ENCODE data around the gene RTN4. TPM values are rescaled to one million over a fixed set of nuclear protein-coding genes. Genes with fewer than 3 reads are reported as not detected.

The RTN4 gene
- total and polyA plus RNA-seq, 2 experiments from 2014 or later: 218 to 221 TPM

GRCh38 chr2:55089726-55090125, 39.5 kb upstream of the RTN4 start (continued):
- TF ChIP-seq ZNF331 (CRISPR knock-in tag; IDR thresholded peaks at IDR 0.05; ENCODE audit: low read depth) (no peak), EZH2phosphoT487 (IDR thresholded peaks at IDR 0.05; ENCODE audit: unreplicated experiment) (no peak), STAT1 (IDR thresholded peaks at IDR 0.05; ENCODE audit: unreplicated experiment) (no peak), ETS1 (IDR thresholded peaks at IDR 0.05) (no peak)

GRCh38 chr2:55088400-55088799, 38.1 kb upstream of the RTN4 start:
- no peak overlapping the region for H3K27ac Mint-ChIP-seq
- Histone ChIP-seq H3K4me1 (ENCODE audit: insufficient read depth) (no peaks in the 10 kb centered on the region), H3K9me2 (ENCODE audit: insufficient read depth) (peaks cover 11% of the 10 kb centered on the region), H3K4me3 (no peak overlapping the region), H2AFZ (no peak overlapping the region), H3K4me2 (no peak overlapping the region), H3K27me3 (ENCODE audit: insufficient read depth) (no peaks in the 10 kb centered on the region), H3K27ac (ENCODE audit: low read depth) (no peak overlapping the region), H3K36me3 (ENCODE audit: insufficient read depth) (no peaks in the 10 kb centered on the region; the same call in 1 of the 2 replicates), H3K79me2 (replicated peaks; ENCODE audit: insufficient read depth) (no peaks in the 10 kb centered on the region), H3F3A (replicated peaks; ENCODE audit: low read depth) (no peaks in the 10 kb centered on the region), H4K20me1 (replicated peaks; ENCODE audit: insufficient read depth) (no peaks in the 10 kb centered on the region)
- H3K4me3 Mint-ChIP-seq: no peak overlapping the region
- H3K9me3 Mint-ChIP-seq: no peaks in the 10 kb centered on the region
- DNase-seq (ENCODE audit: low spot score): no peak
- H3K27me3 Mint-ChIP-seq (ENCODE audit: insufficient read depth, low read depth, poor library complexity): no peaks in the 10 kb centered on the region
- TF ChIP-seq ZNF331 (CRISPR knock-in tag; IDR thresholded peaks at IDR 0.05; ENCODE audit: low read depth): no peak
- TF ChIP-seq EZH2 (IDR thresholded peaks at IDR 0.05; ENCODE audit: low read depth, unreplicated experiment): no peak
- TF ChIP-seq ZNF114 (CRISPR knock-in tag; IDR thresholded peaks at IDR 0.05): no peak
- no peak for ATAC-seq
- peaks cover 1% of the 10 kb centered on the region for H3K4me1 Mint-ChIP-seq
- no peaks in the 10 kb centered on the region for H3K36me3 Mint-ChIP-seq (ENCODE audit: low read depth)

- Histone ChIP-seq H3K4me3 (no peak overlapping the region), H2AFZ (no peak overlapping the region; the same call in 1 of the 2 replicates), H3K4me1 (ENCODE audit: insufficient read depth) (no peaks in the 10 kb centered on the region), H3K27me3 (ENCODE audit: insufficient read depth) (no peaks in the 10 kb centered on the region), H4K20me1 (replicated peaks; ENCODE audit: insufficient read depth) (no peaks in the 10 kb centered on the region), H3K79me2 (replicated peaks; ENCODE audit: insufficient read depth) (no peaks in the 10 kb centered on the region), H3K27ac (ENCODE audit: low read depth) (no peak overlapping the region), H3K36me3 (ENCODE audit: insufficient read depth) (no peaks in the 10 kb centered on the region; the same call in 1 of the 2 replicates), H3K4me2 (no peak overlapping the region), H3F3A (replicated peaks; ENCODE audit: low read depth) (no peaks in the 10 kb centered on the region), H3K9me2 (ENCODE audit: insufficient read depth) (peaks cover 11% of the 10 kb centered on the region)
- DNase-seq (ENCODE audit: low spot score) (no peak), ATAC-seq (no peak)
- Mint-ChIP-seq H3K27me3 (ENCODE audit: insufficient read depth, low read depth, poor library complexity) (no peaks in the 10 kb centered on the region), H3K27ac (no peak overlapping the region), H3K9me3 (no peaks in the 10 kb centered on the region), H3K36me3 (ENCODE audit: low read depth) (no peaks in the 10 kb centered on the region), H3K4me3 (no peak overlapping the region), H3K4me1 (no peaks in the 10 kb centered on the region; the same call in 2 of the 3 replicates)
- TF ChIP-seq ETS1 (IDR thresholded peaks at IDR 0.05): no peak
Observed at GRCh38 chr2:55087936-55088335, 37.7 kb upstream of the RTN4 start.

- H3K4me2 ChIP-seq: no peak overlapping the region
- no peaks in the 10 kb centered on the region for H4K20me1 ChIP-seq (replicated peaks; ENCODE audit: insufficient read depth)
- Mint-ChIP-seq H3K4me3 (no peak overlapping the region), H3K27ac (no peak overlapping the region), H3K4me1 (no peaks in the 10 kb centered on the region; the same call in 2 of the 3 replicates), H3K36me3 (ENCODE audit: low read depth) (no peaks in the 10 kb centered on the region), H3K9me3 (no peaks in the 10 kb centered on the region), H3K27me3 (ENCODE audit: insufficient read depth, low read depth, poor library complexity) (no peaks in the 10 kb centered on the region)
- H3K79me2 ChIP-seq (replicated peaks; ENCODE audit: insufficient read depth): no peaks in the 10 kb centered on the region
- no peak overlapping the region for H3K4me3 ChIP-seq
- no peaks in the 10 kb centered on the region for H3K4me1 ChIP-seq (ENCODE audit: insufficient read depth)
- no peaks in the 10 kb centered on the region for H3K27me3 ChIP-seq (ENCODE audit: insufficient read depth)
- ATAC-seq (no peak), DNase-seq (ENCODE audit: low spot score) (no peak)
- no peaks in the 10 kb centered on the region for H3F3A ChIP-seq (replicated peaks; ENCODE audit: low read depth)
- H2AFZ ChIP-seq: no peak overlapping the region; the same call in 1 of the 2 replicates
- H3K27ac ChIP-seq (ENCODE audit: low read depth): no peak overlapping the region
- H3K36me3 ChIP-seq (ENCODE audit: insufficient read depth): no peaks in the 10 kb centered on the region; the same call in 1 of the 2 replicates
- H3K9me2 ChIP-seq (ENCODE audit: insufficient read depth): peaks cover 11% of the 10 kb centered on the region
- TF ChIP-seq ETS1 (IDR thresholded peaks at IDR 0.05): no peak
- TF ChIP-seq NANOG (IDR thresholded peaks at IDR 0.05; ENCODE audit: borderline replicate concordance): no peak
- TF ChIP-seq CTCF (conservative IDR thresholded peaks at IDR 0.05; ENCODE audit: low read depth in 2 of 2): no peak
- no peak for TF ChIP-seq EZH2phosphoT487 (IDR thresholded peaks at IDR 0.05; ENCODE audit: unreplicated experiment)
- no peak for TF ChIP-seq CREB1 (CRISPR knock-in tag; IDR thresholded peaks at IDR 0.05; ENCODE audit: low read depth)
Observed at GRCh38 chr2:55087501-55087900, 37.2 kb upstream of the RTN4 start.

Measured in GM23338 (cell line).